ENCODE data around the gene FOXO1. TPM values are rescaled to one million over a fixed set of nuclear protein-coding genes. Genes with fewer than 3 reads are reported as not detected.

The FOXO1 gene
- total RNA-seq, 4 donors from 2014 or later: 117 to 250 (median 159) TPM

DNA sequence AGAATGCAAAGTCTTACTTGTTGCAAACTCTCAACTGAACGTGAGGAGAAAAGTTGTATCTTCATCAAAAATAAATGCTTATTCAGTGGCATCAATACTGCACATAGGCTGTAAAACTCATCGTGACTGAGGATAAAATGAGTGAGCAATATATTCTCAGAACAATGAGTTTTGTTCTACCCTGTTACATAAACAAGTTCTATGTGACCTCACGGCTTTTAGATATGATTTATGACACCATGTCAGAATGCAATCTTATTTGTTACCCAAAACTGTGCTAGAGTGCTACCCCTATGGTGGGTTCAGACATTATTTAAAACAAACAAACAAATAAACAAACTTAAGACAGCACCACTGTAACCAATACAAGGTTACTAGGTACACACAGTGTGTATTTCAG is 55.4 kb downstream of the FOXO1 start:
- intact Hi-C loops (cut with DNase I; ENCODE audit: low total_unique reads): loop anchor here (5.0 kb wide), 1 partner anchor 51 kb away; no protein-coding TSS in a partner anchor
- peak overlapping the region in 1 of 4 donors; percentile 18 for H3K4me3 ChIP-seq
- in situ Hi-C loops (cut with MboI; ENCODE audit: low sequenced_read_pairs in 4 of 4): no loop called here
- H3K36me3 ChIP-seq: no peaks in the 10 kb centered on the region
- DNase-seq: no peak
- peak in 1 of 2 donors; percentile 19 for ATAC-seq
- peaks cover 95 to 96% of the 10 kb centered on the region in 2 donors for H3K4me1 ChIP-seq
- H3K27me3 ChIP-seq: no peaks in the 10 kb centered on the region
- peak overlapping the region; percentile 72 to 76 (median 73) for H3K27ac ChIP-seq
- no peak for TF ChIP-seq POLR2A (IDR thresholded peaks at IDR 0.05)
- TF ChIP-seq, protein P1, sequence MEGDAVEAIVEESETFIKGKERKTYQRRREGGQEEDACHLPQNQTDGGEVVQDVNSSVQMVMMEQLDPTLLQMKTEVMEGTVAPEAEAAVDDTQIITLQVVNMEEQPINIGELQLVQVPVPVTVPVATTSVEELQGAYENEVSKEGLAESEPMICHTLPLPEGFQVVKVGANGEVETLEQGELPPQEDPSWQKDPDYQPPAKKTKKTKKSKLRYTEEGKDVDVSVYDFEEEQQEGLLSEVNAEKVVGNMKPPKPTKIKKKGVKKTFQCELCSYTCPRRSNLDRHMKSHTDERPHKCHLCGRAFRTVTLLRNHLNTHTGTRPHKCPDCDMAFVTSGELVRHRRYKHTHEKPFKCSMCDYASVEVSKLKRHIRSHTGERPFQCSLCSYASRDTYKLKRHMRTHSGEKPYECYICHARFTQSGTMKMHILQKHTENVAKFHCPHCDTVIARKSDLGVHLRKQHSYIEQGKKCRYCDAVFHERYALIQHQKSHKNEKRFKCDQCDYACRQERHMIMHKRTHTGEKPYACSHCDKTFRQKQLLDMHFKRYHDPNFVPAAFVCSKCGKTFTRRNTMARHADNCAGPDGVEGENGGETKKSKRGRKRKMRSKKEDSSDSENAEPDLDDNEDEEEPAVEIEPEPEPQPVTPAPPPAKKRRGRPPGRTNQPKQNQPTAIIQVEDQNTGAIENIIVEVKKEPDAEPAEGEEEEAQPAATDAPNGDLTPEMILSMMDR (IDR thresholded peaks at IDR 0.05 in 4 of 5, conservative IDR thresholded peaks at IDR 0.05 in 1 of 5): no peak
- no peaks in the 10 kb centered on the region for H3K9me3 ChIP-seq

DNA sequence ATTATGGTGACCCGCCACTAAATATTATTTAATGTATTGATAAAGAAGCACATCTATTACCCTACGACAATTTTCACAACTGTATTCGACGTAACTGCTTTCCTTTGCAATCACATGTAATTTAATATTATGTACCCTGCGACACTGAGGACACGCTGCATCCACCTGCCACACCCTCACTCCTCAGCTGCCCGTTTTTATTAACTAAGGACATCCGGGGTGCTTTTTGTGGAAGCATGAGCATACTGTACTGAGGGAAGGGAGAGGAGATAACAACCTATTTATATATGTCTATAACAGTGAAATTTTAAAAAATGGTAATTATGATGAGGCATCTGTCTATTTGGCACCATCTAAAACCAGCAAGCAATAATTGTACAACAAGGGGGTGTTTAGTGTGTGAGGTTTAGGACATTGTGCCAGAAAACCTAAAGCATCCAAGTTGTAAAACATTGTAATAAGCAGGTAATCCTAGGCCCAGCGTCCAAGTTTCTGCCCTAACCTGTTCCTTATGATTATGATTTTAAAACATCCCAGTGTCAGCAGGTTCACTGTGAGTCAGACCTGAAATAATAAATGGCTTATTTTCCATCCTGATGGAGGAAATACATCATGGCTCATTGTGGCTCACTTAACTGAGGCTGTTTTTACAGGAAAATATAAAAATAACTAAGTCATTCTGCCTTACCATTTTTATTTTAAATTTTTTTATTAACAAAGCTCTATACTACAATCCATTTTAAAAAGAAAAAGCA is 56.3 kb downstream of the FOXO1 start:
- H3K27me3 ChIP-seq: no peaks in the 10 kb centered on the region
- H3K4me3 ChIP-seq: peak overlapping the region in 2 of 4 donors; percentile 16 to 18
- no peak for TF ChIP-seq POLR2A (IDR thresholded peaks at IDR 0.05)
- TF ChIP-seq, protein P1 (IDR thresholded peaks at IDR 0.05 in 4 of 5, conservative IDR thresholded peaks at IDR 0.05 in 1 of 5): no peak
- no peaks in the 10 kb centered on the region for H3K9me3 ChIP-seq
- ATAC-seq: peak; percentile 82 to 86
- peak overlapping the region; percentile 72 to 76 (median 73) for H3K27ac ChIP-seq
- intact Hi-C loops (cut with DNase I; ENCODE audit: low total_unique reads): loop anchor here (5.0 kb wide), 1 partner anchor 52 kb away; no protein-coding TSS in a partner anchor
- peaks cover 95% of the 10 kb centered on the region in 2 donors for H3K4me1 ChIP-seq
- peak; percentile 67 to 81 for DNase-seq
- in situ Hi-C loops (cut with MboI; ENCODE audit: low sequenced_read_pairs in 4 of 4): no loop called here
- H3K36me3 ChIP-seq: no peaks in the 10 kb centered on the region

DNA sequence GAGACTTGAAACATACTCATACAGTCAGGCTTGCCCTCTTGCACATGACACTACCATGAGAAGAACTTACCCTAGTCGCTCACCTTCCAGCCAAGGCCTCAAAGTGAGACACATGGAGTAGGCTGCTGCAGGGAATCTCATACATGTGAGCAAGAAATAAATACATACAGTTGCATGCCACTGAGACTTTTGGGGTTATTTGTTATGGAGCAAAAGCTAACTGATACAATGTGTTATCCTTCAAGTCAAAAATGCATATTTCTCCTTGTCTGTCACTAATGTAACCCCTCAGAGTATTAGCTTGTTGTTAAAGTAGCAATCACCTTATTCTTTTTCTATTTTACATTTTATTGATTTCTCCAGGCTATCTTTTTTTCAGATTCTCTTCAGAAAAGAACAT is 58.1 kb downstream of the FOXO1 start:
- Histone ChIP-seq H3K36me3 (no peaks in the 10 kb centered on the region), H3K4me3 (no peak overlapping the region), H3K27me3 (no peaks in the 10 kb centered on the region), H3K27ac (peak overlapping the region; percentile 32 to 76 (median 73)), H3K9me3 (no peaks in the 10 kb centered on the region), H3K4me1 (peaks cover 89 to 92% of the 10 kb centered on the region in 2 donors)
- DNase-seq (no peak), ATAC-seq (no peak)
- in situ Hi-C loops (cut with MboI; ENCODE audit: low sequenced_read_pairs in 4 of 4) (no loop called here), intact Hi-C loops (cut with DNase I; ENCODE audit: low total_unique reads) (no loop called here)
- TF ChIP-seq, protein P1 (IDR thresholded peaks at IDR 0.05 in 4 of 5, conservative IDR thresholded peaks at IDR 0.05 in 1 of 5): no peak
- no peak for TF ChIP-seq POLR2A (IDR thresholded peaks at IDR 0.05)

DNA sequence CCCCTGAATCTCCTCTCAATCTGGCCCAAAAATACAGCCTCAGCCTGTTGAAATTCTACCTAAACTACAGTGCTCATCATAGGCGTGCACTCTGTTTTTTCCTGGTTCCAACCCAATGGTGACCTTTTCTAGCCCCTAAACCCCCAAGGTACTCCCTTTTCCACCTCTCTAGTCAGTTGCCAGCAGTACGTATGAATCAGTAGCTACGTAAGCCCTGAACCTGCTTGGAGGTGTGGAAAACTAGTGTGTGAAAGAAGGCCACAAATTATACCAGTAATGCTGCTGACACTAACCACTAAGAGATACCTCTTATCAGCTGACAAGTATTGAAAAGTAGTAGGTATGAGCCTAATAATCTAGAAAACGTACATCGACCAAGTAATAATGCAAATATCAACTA is 60.9 kb downstream of the FOXO1 start:
- in situ Hi-C loops (cut with MboI; ENCODE audit: low sequenced_read_pairs in 4 of 4): no loop called here
- peak overlapping the region; percentile 33 to 76 (median 73) for H3K27ac ChIP-seq
- intact Hi-C loops (cut with DNase I; ENCODE audit: low total_unique reads): no loop called here

More for the DNA sequence above, 60.9 kb downstream of the FOXO1 start:
- TF ChIP-seq, protein P1 (IDR thresholded peaks at IDR 0.05 in 4 of 5, conservative IDR thresholded peaks at IDR 0.05 in 1 of 5): no peak
- no peak for TF ChIP-seq POLR2A (IDR thresholded peaks at IDR 0.05)
- H3K9me3 ChIP-seq: no peaks in the 10 kb centered on the region
- no peaks in the 10 kb centered on the region for H3K36me3 ChIP-seq
- no peak for ATAC-seq
- H3K27me3 ChIP-seq: no peaks in the 10 kb centered on the region
- H3K4me1 ChIP-seq: peaks cover 88 to 90% of the 10 kb centered on the region in 2 donors
- DNase-seq: no peak
- no peak overlapping the region for H3K4me3 ChIP-seq

All from gastrocnemius medialis (tissue), 4 donors.